ENCODE results near the gene IQCK. TPM values are rescaled to one million over a fixed set of nuclear protein-coding genes. Genes with fewer than 3 reads are reported as not detected.

The IQCK gene
- total RNA-seq, 6 experiments from 2014 or later: 2.0 to 4.7 (median 3.9) TPM

DNA sequence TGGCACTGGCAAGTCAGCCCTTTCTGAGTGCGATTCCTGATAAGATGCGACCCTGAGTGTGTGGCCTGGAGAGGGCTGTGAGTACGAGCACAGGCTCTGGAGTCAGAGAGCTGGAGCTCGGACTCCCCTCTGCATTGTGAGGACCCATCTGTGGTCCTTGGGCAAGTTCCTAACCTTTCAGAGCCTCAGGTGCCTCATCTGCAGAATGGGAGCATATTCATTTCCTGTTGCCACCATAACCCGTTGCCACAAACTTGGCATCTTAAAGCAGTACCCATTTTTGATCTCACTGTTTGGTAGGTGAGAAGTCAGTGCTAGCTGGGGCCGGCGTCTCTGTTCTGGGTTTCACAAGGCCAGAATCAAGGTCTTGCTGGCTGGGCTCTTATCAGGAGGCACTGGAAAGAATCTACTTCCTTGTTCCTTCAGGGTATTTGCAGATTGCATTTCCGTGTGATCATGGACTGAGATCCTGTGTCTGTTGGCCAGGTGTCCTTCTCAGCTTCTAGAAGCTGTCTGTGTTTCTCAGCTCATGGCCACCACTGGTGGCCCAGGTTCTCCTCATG, 20.2 kb upstream of the IQCK start:
- Histone ChIP-seq H3K4me3 (no peak overlapping the region), H3K9me3 (no peaks in the 10 kb centered on the region), H3K36me3 (peaks cover 0 to 5% (median 0%) of the 10 kb centered on the region in 4 donors), H3K4me1 (peaks cover 0 to 41% (median 14%) of the 10 kb centered on the region in 4 donors), H3K27ac (peak overlapping the region in 1 of 3 donors; percentile 41), H3K27me3 (no peaks in the 10 kb centered on the region)
- ATAC-seq (no peak), DNase-seq (peak in 1 of 3 donors; percentile 35)
- WGBS (ENCODE audit: insufficient coverage, low coverage, low lambda C conversion rate, missing lambda C conversion rate): 83% methylated on average over 1 of the region's 8 CpGs
- no peak for TF ChIP-seq POLR2A (IDR thresholded peaks at IDR 0.05)
- TF ChIP-seq, protein P1, sequence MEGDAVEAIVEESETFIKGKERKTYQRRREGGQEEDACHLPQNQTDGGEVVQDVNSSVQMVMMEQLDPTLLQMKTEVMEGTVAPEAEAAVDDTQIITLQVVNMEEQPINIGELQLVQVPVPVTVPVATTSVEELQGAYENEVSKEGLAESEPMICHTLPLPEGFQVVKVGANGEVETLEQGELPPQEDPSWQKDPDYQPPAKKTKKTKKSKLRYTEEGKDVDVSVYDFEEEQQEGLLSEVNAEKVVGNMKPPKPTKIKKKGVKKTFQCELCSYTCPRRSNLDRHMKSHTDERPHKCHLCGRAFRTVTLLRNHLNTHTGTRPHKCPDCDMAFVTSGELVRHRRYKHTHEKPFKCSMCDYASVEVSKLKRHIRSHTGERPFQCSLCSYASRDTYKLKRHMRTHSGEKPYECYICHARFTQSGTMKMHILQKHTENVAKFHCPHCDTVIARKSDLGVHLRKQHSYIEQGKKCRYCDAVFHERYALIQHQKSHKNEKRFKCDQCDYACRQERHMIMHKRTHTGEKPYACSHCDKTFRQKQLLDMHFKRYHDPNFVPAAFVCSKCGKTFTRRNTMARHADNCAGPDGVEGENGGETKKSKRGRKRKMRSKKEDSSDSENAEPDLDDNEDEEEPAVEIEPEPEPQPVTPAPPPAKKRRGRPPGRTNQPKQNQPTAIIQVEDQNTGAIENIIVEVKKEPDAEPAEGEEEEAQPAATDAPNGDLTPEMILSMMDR (IDR thresholded peaks at IDR 0.05): no peak
- intact Hi-C loops (cut with DNase I): no loop called here

- DNase-seq (peak in 1 of 3 donors; percentile 16), ATAC-seq (peak; percentile 70 to 80 (median 74))
- H3K9me3 ChIP-seq: no peaks in the 10 kb centered on the region
- peaks cover 0 to 5% (median 2%) of the 10 kb centered on the region in 4 donors for H3K36me3 ChIP-seq
- TF ChIP-seq, protein P1 (IDR thresholded peaks at IDR 0.05): no peak
- TF ChIP-seq POLR2A (IDR thresholded peaks at IDR 0.05): no peak
- WGBS (ENCODE audit: insufficient coverage, low coverage, low lambda C conversion rate, missing lambda C conversion rate): 47% methylated on average over 9 of the region's 19 CpGs
- intact Hi-C loops (cut with DNase I): no loop called here
- H3K27me3 ChIP-seq: no peaks in the 10 kb centered on the region
- no peak overlapping the region for H3K4me3 ChIP-seq
- peaks cover 0 to 41% (median 14%) of the 10 kb centered on the region in 4 donors for H3K4me1 ChIP-seq
- H3K27ac ChIP-seq: peak overlapping the region in 2 of 3 donors; percentile 15 to 41
These were observed 19.3 kb upstream of the IQCK start for GRCh38 chr16:19698480-19699465.

GRCh38 chr16:19699472-19699871, 18.6 kb upstream of the IQCK start:
- H3K27ac ChIP-seq: peak overlapping the region in 2 of 3 donors; percentile 15 to 53
- ATAC-seq (no peak), DNase-seq (peak in 1 of 3 donors; percentile 45)
- 94% methylated on average over 3 of the region's 8 CpGs for WGBS (ENCODE audit: insufficient coverage, low coverage, low lambda C conversion rate, missing lambda C conversion rate)
- no peaks in the 10 kb centered on the region for H3K27me3 ChIP-seq
- no peaks in the 10 kb centered on the region for H3K9me3 ChIP-seq
- TF ChIP-seq, protein P1 (IDR thresholded peaks at IDR 0.05): no peak
- TF ChIP-seq POLR2A (IDR thresholded peaks at IDR 0.05): no peak
- H3K36me3 ChIP-seq: peaks cover 0 to 6% (median 2%) of the 10 kb centered on the region in 4 donors
- intact Hi-C loops (cut with DNase I): no loop called here
- H3K4me3 ChIP-seq: no peak overlapping the region
- H3K4me1 ChIP-seq: peaks cover 0 to 41% (median 14%) of the 10 kb centered on the region in 4 donors

DNA sequence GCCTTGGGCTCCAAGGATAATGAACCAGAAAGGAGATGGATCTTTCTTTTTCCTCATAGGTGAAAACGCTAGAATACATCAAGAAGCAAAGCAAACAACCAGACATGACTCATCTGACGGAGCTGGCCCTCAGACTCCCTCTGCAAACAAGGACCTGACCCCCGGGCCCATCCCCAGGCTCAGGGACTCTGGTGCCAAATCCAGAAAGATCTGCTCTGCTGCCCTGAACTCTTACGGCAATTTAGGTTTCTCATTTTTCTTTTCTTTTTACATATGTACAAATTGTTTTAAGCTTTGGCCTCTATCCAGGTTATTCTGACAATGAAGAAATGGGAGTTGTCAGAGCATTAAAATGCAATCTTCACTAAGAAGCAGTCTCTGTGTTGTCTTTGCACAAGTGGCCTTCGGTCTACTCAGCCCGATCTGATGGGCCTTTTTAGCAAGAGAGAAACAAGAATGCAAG, 17.7 kb upstream of the IQCK start:
- intact Hi-C loops (cut with DNase I): no loop called here
- Histone ChIP-seq H3K36me3 (peaks cover 0 to 10% (median 6%) of the 10 kb centered on the region in 4 donors), H3K27ac (peak overlapping the region in 2 of 3 donors; percentile 51 to 53), H3K9me3 (no peaks in the 10 kb centered on the region), H3K4me3 (no peak overlapping the region), H3K4me1 (peaks cover 0 to 41% (median 14%) of the 10 kb centered on the region in 4 donors), H3K27me3 (no peaks in the 10 kb centered on the region)
- peak; percentile 61 to 75 (median 65) for DNase-seq
- TF ChIP-seq, protein P1 (IDR thresholded peaks at IDR 0.05): no peak
- no peak for TF ChIP-seq POLR2A (IDR thresholded peaks at IDR 0.05)
- peak; percentile 70 to 88 (median 80) for ATAC-seq
- WGBS (ENCODE audit: insufficient coverage, low coverage, low lambda C conversion rate, missing lambda C conversion rate): 42% methylated on average over 6 of the region's 6 CpGs

Measured in right lobe of liver (tissue), 6 donors.